Measurements from ENCODE around the gene IL2RA.

DNA sequence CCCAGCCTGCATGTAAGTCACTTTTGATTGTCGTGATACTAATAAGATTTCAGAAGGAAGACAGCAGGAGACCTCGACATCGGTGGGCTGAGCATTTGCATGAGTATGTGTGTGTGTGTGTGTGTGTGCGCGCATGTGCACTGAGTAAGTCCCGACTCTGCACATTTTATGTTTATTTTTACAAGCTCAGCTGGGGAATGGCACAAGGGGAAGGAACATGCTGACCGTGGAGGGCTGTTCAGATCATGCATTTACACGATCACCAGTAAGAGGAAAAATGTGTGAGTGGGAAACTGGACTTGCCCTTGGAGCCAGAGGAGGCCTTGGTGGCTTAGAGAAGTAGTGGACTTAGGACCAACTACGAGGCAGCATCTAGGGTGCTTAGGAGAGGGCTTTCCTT, 41.3 kb downstream of the IL2RA start:
- no peak for TF ChIP-seq POLR2A (IDR thresholded peaks at IDR 0.05)
- TF ChIP-seq CTCF (IDR thresholded peaks at IDR 0.05) = no peak

All from Peyer's patch (tissue), 4 donors.